Endodermal cell (in vitro differentiated cells): ENCODE results near the gene GRID2IP. TPM values are rescaled to one million over a fixed set of nuclear protein-coding genes. Genes with fewer than 3 reads are reported as not detected.
A peak's percentile ranks its signal among the peaks of the same experiment; 100 is the strongest.
"Not testable (repeated sequence)": the region's sequence is repeated elsewhere in the genome, so short reads cannot be mapped to it uniquely, and the experiment has no call there.

ENCODE experiments used
- DNase-seq: peaks from one replicate; pipeline ENCODE4 v3.0.0-alpha.2; 2017
- H3K27ac ChIP-seq: 2 replicates; pipeline ENCODE4 v1.5.1; 2013; ENCODE audit warnings: mild to moderate bottlenecking, low read depth, low read length, moderate library complexity
- H3K27me3 ChIP-seq: 2 replicates; pipeline ENCODE4 v1.6.1; 2013; ENCODE audit warnings: mild to moderate bottlenecking, low read length, moderate library complexity; ENCODE audit not compliant: insufficient read depth, control insufficient read depth, poor library complexity, severe bottlenecking
- H3K36me3 ChIP-seq: 2 replicates; pipeline ENCODE4 v1.7.0; 2013; ENCODE audit warnings: mild to moderate bottlenecking, low read length, moderate library complexity; ENCODE audit not compliant: control insufficient read depth, insufficient read depth
- H3K4me1 ChIP-seq: one replicate; pipeline ENCODE4 v1.7.0; 2013; ENCODE audit warnings: low read length; ENCODE audit not compliant: control insufficient read depth, insufficient read depth
- H3K4me3 ChIP-seq: 2 replicates; pipeline ENCODE4 v1.5.1; 2013; ENCODE audit warnings: mild to moderate bottlenecking, low read length, moderate library complexity
- H3K9ac ChIP-seq: 2 replicates; pipeline ENCODE4 v1.6.1; 2013; ENCODE audit warnings: mild to moderate bottlenecking, low read length, moderate library complexity; ENCODE audit not compliant: poor library complexity, severe bottlenecking; ENCODE audit errors: extremely low read depth
- H3K9me3 ChIP-seq: 2 replicates; pipeline ENCODE4 v1.6.1; 2013; ENCODE audit warnings: mild to moderate bottlenecking, low read length, moderate library complexity; ENCODE audit not compliant: control insufficient read depth
- H3K27ac Mint-ChIP-seq: 2 replicates; pipeline ENCODE4 v1.8.0; 2020; ENCODE audit warnings: mixed read lengths
- H3K27me3 Mint-ChIP-seq: 2 replicates; pipeline ENCODE4 v1.8.0; 2021; ENCODE audit warnings: mild to moderate bottlenecking, mixed read lengths; ENCODE audit not compliant: insufficient read depth
- H3K36me3 Mint-ChIP-seq: 2 replicates; pipeline ENCODE4 v1.8.0; 2020; ENCODE audit warnings: low read depth, mixed read lengths
- H3K4me1 Mint-ChIP-seq: 2 replicates; pipeline ENCODE4 v1.8.0; 2020; ENCODE audit warnings: mixed read lengths
- H3K4me3 Mint-ChIP-seq: 2 replicates; pipeline ENCODE4 v1.8.0; 2020; ENCODE audit warnings: mild to moderate bottlenecking, moderate library complexity, mixed read lengths
- H3K9me3 Mint-ChIP-seq: 2 replicates; pipeline ENCODE4 v1.8.0; 2020; ENCODE audit warnings: mild to moderate bottlenecking, mixed read lengths
- CTCF ChIP-seq: fragments of 200-600 bp; sonication (generic); conservative IDR thresholded peaks from 2 replicates; pipeline ENCODE4 v1.5.0; 2021; ENCODE audit warnings: antibody characterized with exemption, mild to moderate bottlenecking
- WGBS, 2 experiments: methylation state at CpG; one replicate each; pipeline versions ENCODE4 v1.1.5 to v1.1.7; 2013; ENCODE audit warnings: missing lambda C conversion rate in 2 of 2, mixed read lengths in 1 of 2; ENCODE audit not compliant: insufficient coverage in 1 of 2, insufficient read length in 1 of 2; 5-methylcytosine and 5-hydroxymethylcytosine counted together
- total RNA-seq, 2 donors: library from RNA; stranded (reverse); fragmentation: NEBNext Ultra II Directional in 1 of 2; extraction: Animal tissue kit (Norgen Biotek cat#: 25700) in 1 of 2; gene quantifications; 2 replicates in 1 of 2; 3 replicates in 1 of 2; pipeline ENCODE4 v1.2.1, GENCODE V29; 2021

GRID2IP gene
- total RNA-seq, 2 donors from 2014 or later, result 2.4 to 4.9 TPM

DNA sequence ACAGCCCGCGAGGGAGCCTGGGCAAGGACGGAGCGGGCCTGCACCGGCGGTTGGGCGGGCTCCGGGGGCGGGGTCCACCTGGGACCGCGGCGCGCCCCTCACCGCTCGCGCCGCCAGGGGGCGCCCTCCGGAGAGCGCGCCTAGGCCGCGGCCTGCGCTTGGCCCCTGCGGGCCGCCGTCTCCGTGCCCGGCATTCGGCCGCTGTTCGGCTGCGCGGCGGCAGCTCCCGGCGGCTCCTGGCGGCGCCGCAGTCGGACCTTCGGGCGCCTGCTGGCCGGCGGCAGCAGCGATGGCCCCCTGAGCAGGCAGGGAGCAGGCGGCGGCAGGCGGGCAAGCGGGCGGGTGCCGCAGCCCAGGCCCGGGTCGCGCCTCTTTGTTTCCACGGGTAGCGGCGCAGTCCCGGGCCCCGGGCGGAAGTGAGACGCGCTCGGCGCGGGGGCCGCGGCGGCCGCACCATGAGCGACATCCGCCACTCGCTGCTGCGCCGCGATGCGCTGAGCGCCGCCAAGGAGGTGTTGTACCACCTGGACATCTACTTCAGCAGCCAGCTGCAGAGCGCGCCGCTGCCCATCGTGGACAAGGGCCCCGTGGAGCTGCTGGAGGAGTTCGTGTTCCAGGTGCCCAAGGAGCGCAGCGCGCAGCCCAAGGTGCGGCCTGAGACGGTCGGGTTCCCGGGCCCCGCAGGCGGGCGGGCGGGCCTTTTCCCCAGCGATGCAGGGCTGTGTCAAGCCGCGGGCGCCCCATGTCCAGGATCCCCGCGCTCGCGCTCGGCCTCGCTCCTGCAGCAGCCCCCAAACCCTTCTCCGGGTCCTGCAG is 38.8 kb upstream of the GRID2IP start, which contains the start of gene INTS15:
Gene INTS15, plus strand, starts transcription at position 193 of the 816 bp plus-strand sequence. Its CDS starts 263 bp downstream, at position 456.
- H3K4me1 Mint-ChIP-seq, result peaks cover 9% of the 10 kb centered on the region
- H3K4me3 Mint-ChIP-seq, result peak within 1 kb of the TSS; percentile 67
- TF ChIP-seq CTCF, result peak; percentile 88
- Histone ChIP-seq H3K4me1 (no peaks in the 10 kb centered on the region), H3K27me3 (no peaks in the 10 kb centered on the region), H3K36me3 (peaks cover 39% of the 10 kb centered on the region), H3K4me3 (peak within 1 kb of the TSS; percentile 88), H3K9me3 (no peaks in the 10 kb centered on the region), H3K27ac (peak within 1 kb of the TSS; percentile 84), H3K9ac (peak within 1 kb of the TSS; percentile 78)
- H3K9me3 Mint-ChIP-seq, result no peaks in the 10 kb centered on the region
- H3K36me3 Mint-ChIP-seq, result peaks cover 59% of the 10 kb centered on the region
- no peaks in the 10 kb centered on the region for H3K27me3 Mint-ChIP-seq
- peak; percentile 91 for DNase-seq
- 0% methylated on average over 51 to 107 of the region's 107 CpGs for whole genome bisulfite sequencing, 2 experiments
- H3K27ac Mint-ChIP-seq, result peak within 1 kb of the TSS; percentile 19

GRCh38 chr7:6589151-6589828 is 38.0 kb upstream of the GRID2IP start:
- H3K27ac ChIP-seq, result no peak overlapping the region
- H3K9me3 ChIP-seq, result no peaks in the 10 kb centered on the region
- 55 to 72% methylated on average over 11 to 22 of the region's 22 CpGs for WGBS, 2 experiments
- DNase-seq, result no peak
- H3K4me1 Mint-ChIP-seq, result peaks cover 9% of the 10 kb centered on the region
- H3K36me3 ChIP-seq, result peaks cover 37% of the 10 kb centered on the region
- peak overlapping the region; percentile 67 for H3K4me3 Mint-ChIP-seq
- H3K27me3 Mint-ChIP-seq, result no peaks in the 10 kb centered on the region
- H3K36me3 Mint-ChIP-seq, result peaks cover 60% of the 10 kb centered on the region
- H3K27ac Mint-ChIP-seq, result peak overlapping the region; percentile 19
- no peak overlapping the region for H3K9ac ChIP-seq
- H3K4me3 ChIP-seq, result no peak overlapping the region
- H3K9me3 Mint-ChIP-seq, result no peaks in the 10 kb centered on the region
- no peaks in the 10 kb centered on the region for H3K4me1 ChIP-seq
- no peaks in the 10 kb centered on the region for H3K27me3 ChIP-seq
- no peak for TF ChIP-seq CTCF

DNA sequence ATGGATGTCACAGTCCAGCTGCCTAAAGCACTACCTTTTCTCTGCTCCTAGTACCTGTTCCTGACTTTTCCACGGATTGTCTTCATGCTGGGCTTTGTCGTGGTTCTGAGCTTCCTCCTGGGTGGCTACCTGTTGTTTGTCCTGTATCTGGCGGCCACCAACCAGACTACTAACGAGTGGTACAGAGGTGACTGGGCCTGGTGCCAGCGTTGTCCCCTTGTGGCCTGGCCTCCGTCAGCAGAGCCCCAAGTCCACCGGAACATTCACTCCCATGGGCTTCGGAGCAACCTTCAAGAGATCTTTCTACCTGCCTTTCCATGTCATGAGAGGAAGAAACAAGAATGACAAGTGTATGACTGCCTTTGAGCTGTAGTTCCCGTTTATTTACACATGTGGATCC is 37.3 kb upstream of the GRID2IP start:
- Mint-ChIP-seq H3K27ac (no peak overlapping the region), H3K4me3 (no peak overlapping the region), H3K27me3 (no peaks in the 10 kb centered on the region), H3K36me3 (peaks cover 62% of the 10 kb centered on the region), H3K9me3 (no peaks in the 10 kb centered on the region), H3K4me1 (peaks cover 9% of the 10 kb centered on the region)
- no peak for DNase-seq
- H3K27me3 ChIP-seq, result no peaks in the 10 kb centered on the region
- no peak overlapping the region for H3K9ac ChIP-seq
- H3K27ac ChIP-seq, result no peak overlapping the region
- no peaks in the 10 kb centered on the region for H3K4me1 ChIP-seq
- H3K4me3 ChIP-seq, result no peak overlapping the region
- no peak for TF ChIP-seq CTCF
- peaks cover 33% of the 10 kb centered on the region for H3K36me3 ChIP-seq
- no peaks in the 10 kb centered on the region for H3K9me3 ChIP-seq
- 89 to 98% methylated on average over 9 of the region's 9 CpGs for WGBS, 2 experiments

GRCh38 chr7:6585746-6586432 is 34.6 kb upstream of the GRID2IP start:
- not testable (repeated sequence) for H3K9ac ChIP-seq, H3K9me3 ChIP-seq, H3K27ac ChIP-seq, H3K4me3 ChIP-seq, H3K4me1 Mint-ChIP-seq, H3K4me3 Mint-ChIP-seq, H3K9me3 Mint-ChIP-seq, H3K27me3 ChIP-seq, DNase-seq, H3K4me1 ChIP-seq, H3K27me3 Mint-ChIP-seq, H3K27ac Mint-ChIP-seq
- H3K36me3 Mint-ChIP-seq, result peaks cover 71% of the 10 kb centered on the region
- peaks cover 38% of the 10 kb centered on the region for H3K36me3 ChIP-seq
- 92 to 97% methylated on average over 5 to 8 of the region's 8 CpGs for WGBS, 2 experiments
